PFSK-1 (cell line): ENCODE data around the gene MFAP1.
A peak's percentile ranks its signal among the peaks of the same experiment; 100 is the strongest.

Experiments used
- FOXP2 ChIP-seq: optimal IDR thresholded peaks from 2 replicates; pipeline ENCODE3; 2011; ENCODE audit warnings: borderline replicate concordance, control low read depth, inconsistent platforms; ENCODE audit not compliant: insufficient read depth; ENCODE audit errors: extremely low read length, extremely low read depth
- POLR2AphosphoS5 ChIP-seq: IDR thresholded peaks from 2 replicates; pipeline ENCODE4 v1.6.1; 2012; ENCODE audit warnings: low read depth, mild to moderate bottlenecking, control low read depth, low read length, moderate library complexity
- REST ChIP-seq, 2 experiments: IDR thresholded peaks; 2 replicates each; pipeline versions ENCODE4 v1.6.1 to v1.8.0; 2011 to 2012; ENCODE audit warnings: low read depth in 2 of 2, low read length in 2 of 2, control low read depth in 1 of 2, inconsistent platforms in 1 of 2, mild to moderate bottlenecking in 1 of 2, moderate library complexity in 1 of 2; ENCODE audit not compliant: insufficient read depth in 1 of 2
- SIN3A ChIP-seq: IDR thresholded peaks from 2 replicates; pipeline ENCODE4 v1.6.1; 2012; ENCODE audit warnings: mild to moderate bottlenecking, low read length, moderate library complexity, borderline replicate concordance; ENCODE audit not compliant: insufficient read depth
- TAF1 ChIP-seq: IDR thresholded peaks from 2 replicates; pipeline ENCODE4 v1.6.1; 2012; ENCODE audit warnings: low read length, control low read depth, borderline replicate concordance; ENCODE audit not compliant: insufficient read depth

MFAP1 gene

GRCh38 chr15:43774062-43774461 lies 50.4 kb downstream of the MFAP1 start:
- TF ChIP-seq TAF1, result no peak
- TF ChIP-seq FOXP2, result no peak
- TF ChIP-seq SIN3A, result no peak
- TF ChIP-seq REST (IDR thresholded peaks at IDR 0.05; ENCODE audit: insufficient read depth in 1 of 2, low read depth in 2 of 2, low read length in 2 of 2), result no peak
- TF ChIP-seq POLR2AphosphoS5, result 0 out of 2 replicates have a peak, but pooled peaks have one; percentile 23

GRCh38 chr15:43772624-43773023 lies 51.9 kb downstream of the MFAP1 start:
- TF ChIP-seq REST (IDR thresholded peaks at IDR 0.05; ENCODE audit: insufficient read depth in 1 of 2, low read depth in 2 of 2, low read length in 2 of 2) (no peak), TAF1 (no peak), SIN3A (no peak), POLR2AphosphoS5 (no peak), FOXP2 (no peak)

- TF ChIP-seq SIN3A (no peak), POLR2AphosphoS5 (no peak), FOXP2 (no peak)
Observed at GRCh38 chr15:43771816-43772215, 52.7 kb downstream of the MFAP1 start.

- TF ChIP-seq REST (IDR thresholded peaks at IDR 0.05; ENCODE audit: insufficient read depth in 1 of 2, low read depth in 2 of 2, low read length in 2 of 2), result no peak
- TF ChIP-seq SIN3A, result no peak
- no peak for TF ChIP-seq TAF1
- TF ChIP-seq FOXP2, result no peak
- TF ChIP-seq POLR2AphosphoS5, result no peak
Observed at GRCh38 chr15:43769584-43770228, 54.8 kb downstream of the MFAP1 start.

GRCh38 chr15:43763819-43764446 lies 60.6 kb downstream of the MFAP1 start:
- no peak for TF ChIP-seq FOXP2
- TF ChIP-seq SIN3A, result no peak
- no peak for TF ChIP-seq TAF1
- no peak for TF ChIP-seq REST (IDR thresholded peaks at IDR 0.05; ENCODE audit: insufficient read depth in 1 of 2, low read depth in 2 of 2, low read length in 2 of 2)
- TF ChIP-seq POLR2AphosphoS5, result no peak
